ENCODE measurements around the gene TPRA1. TPM values are rescaled to one million over a fixed set of nuclear protein-coding genes. Genes with fewer than 3 reads are reported as not detected.
A peak's percentile ranks its signal among the peaks of the same experiment; 100 is the strongest.

The TPRA1 gene
- total RNA-seq, 1 experiment from 2014 or later, result 35.1 TPM

Small RNA genes within 50 kb of the gene (microRNA-seq; reads per million reads assigned to microRNA genes)
- gene MIR6825 (ENCODE audit: borderline number of aligned reads), result not detected
- gene MIR7976 (ENCODE audit: borderline number of aligned reads), result 10.5 reads per million, percentile 30 among the genes with 10 or more reads in this experiment

Other genes with a start within 250 kb of the TPRA1 start
- 145 TPM for gene MCM2, start 7.7 kb upstream of the TPRA1 start, total RNA-seq (2021; ENCODE audit: unreplicated experiment)
- 5.7 TPM for gene PODXL2, start 38.5 kb upstream of the TPRA1 start, total RNA-seq (2021; ENCODE audit: unreplicated experiment)
- gene ABTB1, start 82.2 kb upstream of the TPRA1 start, total RNA-seq (2021; ENCODE audit: unreplicated experiment), result 19.4 TPM
- gene MGLL, start 231.8 kb upstream of the TPRA1 start, total RNA-seq (2021; ENCODE audit: unreplicated experiment), result 6.8 TPM